Muscle layer of colon (tissue), 2 donors: ENCODE measurements around the gene PEMT.

ENCODE experiments used
- H3K27ac ChIP-seq: one replicate; pipeline ENCODE4 v1.7.0; 2013; ENCODE audit warnings: low read depth, mild to moderate bottlenecking, low read length, moderate library complexity
- H3K27me3 ChIP-seq, 2 donors: one replicate each; pipeline ENCODE4 v1.7.0; 2013; ENCODE audit warnings: low read length in 2 of 2, mild to moderate bottlenecking in 2 of 2; ENCODE audit not compliant: insufficient read depth in 2 of 2, control insufficient read depth in 1 of 2
- H3K36me3 ChIP-seq: one replicate; pipeline ENCODE4 v1.7.0; 2013; ENCODE audit warnings: mild to moderate bottlenecking, low read length; ENCODE audit not compliant: insufficient read depth
- H3K4me1 ChIP-seq: one replicate; pipeline ENCODE4 v1.7.0; 2013; ENCODE audit warnings: mild to moderate bottlenecking, low read length; ENCODE audit not compliant: insufficient read depth
- H3K4me3 ChIP-seq, 2 donors: one replicate each; pipeline ENCODE4 v1.7.0; 2013; ENCODE audit warnings: low read length in 2 of 2, low read depth in 1 of 2, mild to moderate bottlenecking in 1 of 2, moderate library complexity in 1 of 2
- H3K9ac ChIP-seq: one replicate; pipeline ENCODE4 v1.7.0; 2013; ENCODE audit warnings: low read length
- H3K9me3 ChIP-seq: one replicate; pipeline ENCODE4 v1.7.0; 2013; ENCODE audit warnings: mild to moderate bottlenecking, low read length
- donor health status: abdominal sarcoma.
- donor health status: Adenocarcinoma of cecum.

The PEMT gene

GRCh38 chr17:17558431-17558830 is 33.1 kb downstream of the PEMT start:
- H3K9ac ChIP-seq, result no peak overlapping the region
- H3K4me3 ChIP-seq, result no peak overlapping the region
- no peaks in the 10 kb centered on the region for H3K4me1 ChIP-seq
- no peak overlapping the region for H3K27ac ChIP-seq
- no peaks in the 10 kb centered on the region for H3K9me3 ChIP-seq
- no peaks in the 10 kb centered on the region for H3K27me3 ChIP-seq
- no peaks in the 10 kb centered on the region for H3K36me3 ChIP-seq

- H3K27me3 ChIP-seq, result no peaks in the 10 kb centered on the region
- H3K4me3 ChIP-seq, result no peak overlapping the region
- no peaks in the 10 kb centered on the region for H3K36me3 ChIP-seq
- H3K9me3 ChIP-seq, result no peaks in the 10 kb centered on the region
- no peak overlapping the region for H3K27ac ChIP-seq
- H3K9ac ChIP-seq, result no peak overlapping the region
- no peaks in the 10 kb centered on the region for H3K4me1 ChIP-seq
Measured at GRCh38 chr17:17557796-17558195, 33.7 kb downstream of the PEMT start.

- Histone ChIP-seq H3K36me3 (no peaks in the 10 kb centered on the region), H3K4me3 (no peak overlapping the region), H3K9ac (no peak overlapping the region), H3K27me3 (no peaks in the 10 kb centered on the region), H3K27ac (no peak overlapping the region), H3K9me3 (no peaks in the 10 kb centered on the region), H3K4me1 (no peaks in the 10 kb centered on the region)
Measured at GRCh38 chr17:17556671-17557070, 34.8 kb downstream of the PEMT start.

- Histone ChIP-seq H3K27ac (no peak overlapping the region), H3K27me3 (no peaks in the 10 kb centered on the region), H3K9me3 (no peaks in the 10 kb centered on the region), H3K4me1 (no peaks in the 10 kb centered on the region), H3K4me3 (no peak overlapping the region), H3K9ac (no peak overlapping the region), H3K36me3 (no peaks in the 10 kb centered on the region)
Measured at GRCh38 chr17:17555906-17556305, 35.6 kb downstream of the PEMT start.

GRCh38 chr17:17555151-17555550 is 36.4 kb downstream of the PEMT start:
- Histone ChIP-seq H3K27ac (no peak overlapping the region), H3K4me1 (no peaks in the 10 kb centered on the region), H3K27me3 (no peaks in the 10 kb centered on the region), H3K36me3 (no peaks in the 10 kb centered on the region), H3K4me3 (no peak overlapping the region), H3K9me3 (no peaks in the 10 kb centered on the region), H3K9ac (no peak overlapping the region)

GRCh38 chr17:17554266-17554665 is 37.2 kb downstream of the PEMT start:
- H3K9ac ChIP-seq, result no peak overlapping the region
- no peak overlapping the region for H3K27ac ChIP-seq

GRCh38 chr17:17553217-17554195 is 38.0 kb downstream of the PEMT start:
- Histone ChIP-seq H3K27ac (no peak overlapping the region), H3K9ac (no peak overlapping the region), H3K27me3 (no peaks in the 10 kb centered on the region), H3K36me3 (no peaks in the 10 kb centered on the region), H3K9me3 (no peaks in the 10 kb centered on the region), H3K4me3 (no peak overlapping the region), H3K4me1 (no peaks in the 10 kb centered on the region)

More at GRCh38 chr17:17554266-17554665, 37.2 kb downstream of the PEMT start:
- Histone ChIP-seq H3K9me3 (no peaks in the 10 kb centered on the region), H3K27me3 (no peaks in the 10 kb centered on the region), H3K4me1 (no peaks in the 10 kb centered on the region), H3K36me3 (no peaks in the 10 kb centered on the region), H3K4me3 (no peak overlapping the region)

GRCh38 chr17:17552351-17553216 is 38.9 kb downstream of the PEMT start:
- no peak overlapping the region for H3K27ac ChIP-seq
- H3K27me3 ChIP-seq, result no peaks in the 10 kb centered on the region

GRCh38 chr17:17551361-17551760 is 40.1 kb downstream of the PEMT start:
- Histone ChIP-seq H3K9ac (no peak overlapping the region), H3K36me3 (no peaks in the 10 kb centered on the region), H3K27ac (no peak overlapping the region), H3K9me3 (no peaks in the 10 kb centered on the region), H3K4me1 (peaks cover 9% of the 10 kb centered on the region), H3K27me3 (no peaks in the 10 kb centered on the region), H3K4me3 (no peak overlapping the region)

More at GRCh38 chr17:17552351-17553216, 38.9 kb downstream of the PEMT start:
- Histone ChIP-seq H3K4me3 (no peak overlapping the region), H3K9ac (no peak overlapping the region), H3K9me3 (no peaks in the 10 kb centered on the region), H3K4me1 (peaks cover under 1% of the 10 kb centered on the region), H3K36me3 (no peaks in the 10 kb centered on the region)

- no peak overlapping the region for H3K9ac ChIP-seq
- peaks cover 9% of the 10 kb centered on the region for H3K4me1 ChIP-seq
Measured at GRCh38 chr17:17549732-17550366, 41.7 kb downstream of the PEMT start.

GRCh38 chr17:17548044-17548443 is 43.5 kb downstream of the PEMT start:
- H3K27ac ChIP-seq, result no peak overlapping the region
- H3K9me3 ChIP-seq, result no peaks in the 10 kb centered on the region
- peaks cover 9% of the 10 kb centered on the region for H3K4me1 ChIP-seq
- H3K9ac ChIP-seq, result no peak overlapping the region
- no peaks in the 10 kb centered on the region for H3K27me3 ChIP-seq
- H3K4me3 ChIP-seq, result no peak overlapping the region
- H3K36me3 ChIP-seq, result no peaks in the 10 kb centered on the region

More at GRCh38 chr17:17549732-17550366, 41.7 kb downstream of the PEMT start:
- Histone ChIP-seq H3K4me3 (no peak overlapping the region), H3K27me3 (no peaks in the 10 kb centered on the region), H3K36me3 (no peaks in the 10 kb centered on the region), H3K27ac (no peak overlapping the region), H3K9me3 (no peaks in the 10 kb centered on the region)
